GM12878 (cell line): ENCODE measurements around the gene NKTR. TPM values are rescaled to one million over a fixed set of nuclear protein-coding genes. Genes with fewer than 3 reads are reported as not detected.

ENCODE experiments used
- ATAC-seq: fragments of 200-7000 bp; cut with Tn5 transposase; 3 replicates; pipeline ENCODE4 v1.9.1; 2020; ENCODE audit warnings: mild to moderate bottlenecking, moderate library complexity
- BruUV-seq: library from RNA; stranded (reverse); fragments of 400-500 nt; replicated peaks from 2 replicates; lab custom pipeline; 2021; lab: Mats Ljungman, UMichigan
- CTCF ChIA-PET: fragments of 300-600 bp; sonication (Branson Sonifier 250); formaldehyde crosslinking; extraction: SDS; loops from one replicate; lab custom pipeline; 2021; ENCODE audit warnings: inconsistent platforms; lab: Yijun Ruan, JAX
- POLR2A ChIA-PET: fragments of 350-600 bp; formaldehyde crosslinking; extraction: SDS; loops from one replicate; lab custom pipeline; 2021; ENCODE audit warnings: inconsistent platforms; lab: Charles Lee
- RAD21 ChIA-PET: fragments of 300-600 bp; sonication (Branson Sonifier 250); formaldehyde crosslinking; loops from one replicate; lab custom pipeline; 2023; ENCODE audit warnings: antibody characterized with exemption; ENCODE audit not compliant: unreplicated experiment; lab: Charles Lee
- SMC1A ChIA-PET: fragments of 300-600 bp; sonication (Branson Sonifier 250); formaldehyde crosslinking; loops from one replicate; lab custom pipeline; 2023; ENCODE audit not compliant: unreplicated experiment, uncharacterized antibody; lab: Charles Lee
- DNase-seq: peaks from one replicate; pipeline ENCODE4 v3.0.0-alpha.2; 2011; ENCODE audit warnings: low read depth, low spot score
- FAIRE-seq: peaks from 3 replicates; lab custom pipeline; 2011; peaks lifted over from hg19 to GRCh38; lab: Jason Lieb, UNC
- H2AFZ ChIP-seq: 2 replicates; pipeline ENCODE4 v1.6.0; 2011; ENCODE audit warnings: low read depth, low read length, control low read depth; ENCODE audit not compliant: control insufficient read depth
- H3K27ac ChIP-seq: 2 replicates; pipeline ENCODE4 v1.5.1; 2011; ENCODE audit warnings: control low read depth; ENCODE audit not compliant: control insufficient read depth, insufficient read depth
- H3K27me3 ChIP-seq, 2 experiments: replicated peaks in 1 of 2; 2 replicates each; pipeline versions ENCODE4 v1.6.0 to v1.6.1; 2011; ENCODE audit warnings: low read length in 1 of 2; ENCODE audit not compliant: control insufficient read depth in 2 of 2, insufficient read depth in 2 of 2
- H3K36me3 ChIP-seq, 2 experiments: 2 replicates each; pipeline ENCODE4 v1.5.1; 2011; ENCODE audit warnings: low read length in 1 of 2; ENCODE audit not compliant: control insufficient read depth in 2 of 2, insufficient read depth in 2 of 2
- H3K4me1 ChIP-seq: 2 replicates; pipeline ENCODE4 v1.6.1; 2011; ENCODE audit warnings: mild to moderate bottlenecking, low read length, moderate library complexity, mixed read lengths; ENCODE audit not compliant: control insufficient read depth, insufficient read depth
- H3K4me2 ChIP-seq: 2 replicates; pipeline ENCODE4 v1.6.0; 2011; ENCODE audit warnings: control low read depth; ENCODE audit not compliant: control insufficient read depth, insufficient read depth
- H3K4me3 ChIP-seq: fragments of 200-600 bp; sonication (generic); 2 replicates; pipeline ENCODE4 v1.5.1; 2016
- H3K79me2 ChIP-seq: 2 replicates; pipeline ENCODE4 v1.6.0; 2011; ENCODE audit warnings: low read length; ENCODE audit not compliant: control insufficient read depth, insufficient read depth
- H3K9ac ChIP-seq: 2 replicates; pipeline ENCODE4 v1.8.0; 2011; ENCODE audit warnings: low read length, control low read depth, mixed read lengths; ENCODE audit not compliant: control insufficient read depth, insufficient read depth
- H3K9me3 ChIP-seq: replicated peaks from 3 replicates; pipeline ENCODE4 v1.5.1; 2011; ENCODE audit warnings: mild to moderate bottlenecking, low read length; ENCODE audit not compliant: control insufficient read depth, insufficient read depth
- H4K20me1 ChIP-seq: 2 replicates; pipeline ENCODE4 v1.6.0; 2011; ENCODE audit not compliant: control insufficient read depth, insufficient read depth
- CBFB ChIP-seq: IDR thresholded peaks from 2 replicates; pipeline ENCODE4 v1.6.1; 2016; ENCODE audit warnings: antibody characterized with exemption, low read depth
- CHD1 ChIP-seq: IDR thresholded peaks from 2 replicates; pipeline ENCODE4 v1.6.1; 2012; ENCODE audit warnings: low read depth, low read length, improper control_type of control experiment
- CREB1 ChIP-seq: IDR thresholded peaks from 2 replicates; pipeline ENCODE4 v1.6.1; 2012; ENCODE audit warnings: low read depth, mild to moderate bottlenecking, inconsistent platforms
- HDAC2 ChIP-seq: fragments of 200-600 bp; sonication (generic); IDR thresholded peaks from 2 replicates; pipeline ENCODE4 v1.6.1; 2017
- MXI1 ChIP-seq: fragments of 150-350 bp; IDR thresholded peaks from 2 replicates; pipeline ENCODE4 v1.6.1; 2011; ENCODE audit warnings: low read depth, mild to moderate bottlenecking, inconsistent platforms, low read length, improper control_type of control experiment
- PAX8 ChIP-seq: fragments of 450-650 bp; IDR thresholded peaks from 2 replicates; pipeline ENCODE4 v1.6.1; 2017; ENCODE audit warnings: mild to moderate bottlenecking, moderate library complexity
- RAD21 ChIP-seq: IDR thresholded peaks from 2 replicates; pipeline ENCODE4 v1.6.1; 2011; ENCODE audit warnings: mild to moderate bottlenecking, low read depth, low read length, moderate library complexity; ENCODE audit not compliant: insufficient read depth
- RB1 ChIP-seq: fragments of 450-650 bp; formaldehyde crosslinking; IDR thresholded peaks from 2 replicates; pipeline ENCODE4 v1.6.1; 2017; ENCODE audit warnings: mild to moderate bottlenecking, borderline replicate concordance
- SMARCA5 ChIP-seq: fragments of 450-650 bp; IDR thresholded peaks from 2 replicates; pipeline ENCODE4 v1.6.1; 2017; ENCODE audit warnings: mild to moderate bottlenecking
- SPI1 ChIP-seq: IDR thresholded peaks from 2 replicates; pipeline ENCODE4 v1.6.1; 2011; ENCODE audit warnings: low read depth, mild to moderate bottlenecking, low read length, moderate library complexity, borderline replicate concordance; ENCODE audit not compliant: insufficient read depth
- SUZ12 ChIP-seq: fragments of 200-600 bp; sonication (generic); IDR thresholded peaks from one replicate; pipeline ENCODE4 v1.6.1; 2018; ENCODE audit warnings: antibody characterized with exemption, mild to moderate bottlenecking; ENCODE audit not compliant: unreplicated experiment
- ZBED1 ChIP-seq: IDR thresholded peaks from 2 replicates; pipeline ENCODE4 v1.6.1; 2016; ENCODE audit warnings: borderline replicate concordance
- ZNF592 ChIP-seq: fragments of 450-650 bp; IDR thresholded peaks from 2 replicates; pipeline ENCODE4 v1.6.1; 2017; ENCODE audit warnings: mild to moderate bottlenecking, moderate library complexity
- ZNF687 ChIP-seq: fragments of 450-650 bp; IDR thresholded peaks from 2 replicates; pipeline ENCODE4 v1.6.1; 2017; ENCODE audit warnings: mild to moderate bottlenecking, moderate library complexity
- ZZZ3 ChIP-seq: IDR thresholded peaks from 2 replicates; pipeline ENCODE4 v1.6.1; 2011; ENCODE audit warnings: low read depth; ENCODE audit not compliant: control insufficient read depth, insufficient read length
- WGBS: methylation state at CpG from one replicate; pipeline ENCODE4 v1.1.6; 2016; ENCODE audit warnings: low lambda C conversion rate; ENCODE audit not compliant: insufficient replicate concordance, insufficient coverage; ENCODE audit errors: missing lambda C conversion rate; 5-methylcytosine and 5-hydroxymethylcytosine counted together
- in situ Hi-C: fragments of 300-500 bp; cut with MboI; formaldehyde crosslinking; loops from 9 replicates; pipeline ENCODE4 v1.14.3; 2018; ENCODE audit warnings: mixed read lengths
- intact Hi-C: fragments of 100-400 bp; cut with micrococcal nuclease; formaldehyde crosslinking; loops from one replicate; pipeline ENCODE4 v1.14.2; 2022; ENCODE audit not compliant: unreplicated experiment
- polyA plus RNA-seq, 11 experiments: library from polyadenylated mRNA; depleted of rRNA in 4 of 11; unstranded in 6 of 11; stranded (reverse) in 5 of 11; fragments of >200 nt; fragmentation: Nextera tagmentation in 4 of 11; fragmentation: Illumina TruSeq in 1 of 11; extraction: Ambion mirVana in 4 of 11; extraction: Trizol in 1 of 11; gene quantifications; 1 replicate in 1 of 11; 2 replicates in 10 of 11; pipeline versions ENCODE4 v1.2.1 to v1.2.3, GENCODE V29; 2011 to 2016; ENCODE audit warnings: inconsistent platforms in 2 of 11, missing spikeins in 2 of 11, low read depth in 1 of 11
- total RNA-seq, 4 experiments: library from RNA; depleted of rRNA in 3 of 4; stranded (reverse); fragments of >200 nt in 3 of 4; fragmentation: Illumina TruSeq in 1 of 4; extraction: Trizol in 1 of 4; gene quantifications; 2 replicates each; pipeline versions ENCODE4 v1.2.1 to v1.2.3, GENCODE V29; 2013 to 2021

The NKTR gene
- total and polyA plus RNA-seq, 10 of the 15 experiments (the other 5 are each of a cell fraction or from before 2014, with no cell fraction given), result 15.3 to 91.9 (median 55.3) TPM

- TF ChIP-seq ZNF592 (no peak), RAD21 (no peak), SUZ12 (no peak)
Observed at GRCh38 chr3:42658091-42658770, 57.7 kb downstream of the NKTR start (continued).

- no peak for ATAC-seq
- FAIRE-seq, result no peak
- Histone ChIP-seq H3K4me1 (peaks cover 4% of the 10 kb centered on the region), H3K9ac (no peak overlapping the region), H3K79me2 (no peaks in the 10 kb centered on the region), H3K9me3 (no peaks in the 10 kb centered on the region; the same call in 2 of the 3 replicates), H4K20me1 (no peaks in the 10 kb centered on the region), H3K36me3 (no peaks in the 10 kb centered on the region; a peak in 1 of 4 replicates), H3K27me3 (no peaks in the 10 kb centered on the region), H2AFZ (no peak overlapping the region), H3K27ac (no peak overlapping the region), H3K4me3 (no peak overlapping the region), H3K4me2 (no peak overlapping the region)
- ChIA-PET CTCF (interaction anchor here (0.9 kb wide), 1 partner anchor 76 kb away, joined by 3 read pairs; no protein-coding TSS in a partner anchor), POLR2A (no interaction called here), SMC1A (no interaction called here), RAD21 (no interaction called here)
- intact Hi-C loops, result no loop called here
- DNase-seq, result no peak
- in situ Hi-C loops, result no loop called here
- WGBS, result 61% methylated on average over 22 of the region's 22 CpGs
- no TSS peak for BruUV-seq
- TF ChIP-seq SMARCA5 (no peak), MXI1 (no peak), CHD1 (no peak), ZNF687 (no peak), RAD21 (no peak), PAX8 (no peak), ZZZ3 (no peak), CBFB (no peak), ZBED1 (no peak), CREB1 (no peak), SPI1 (no peak), RB1 (no peak), HDAC2 (no peak)
Observed at GRCh38 chr3:42658771-42659390, 58.4 kb downstream of the NKTR start.
